ENCODE data around the gene DYDC1. TPM values are rescaled to one million over a fixed set of nuclear protein-coding genes. Genes with fewer than 3 reads are reported as not detected.
"Not testable (repeated sequence)": the region's sequence is repeated elsewhere in the genome, so short reads cannot be mapped to it uniquely, and the experiment has no call there.

The DYDC1 gene
- total RNA-seq: not detected in 2 replicates

- no peak for DNase-seq (ENCODE audit: low read depth in 2 of 2)
Observed at GRCh38 chr10:80356563-80356988, at the start of gene DYDC1, which contains the start of gene DYDC2. DYDC1 (minus strand) TSS chr10:80356755; CDS start chr10:80352601, 4,154 bp downstream. DYDC2 (plus strand) TSS chr10:80356781; CDS start chr10:80362444, 5,663 bp downstream.

- DNase-seq (ENCODE audit: low read depth in 2 of 2): no peak
Observed at GRCh38 chr10:80406204-80406603, 49.6 kb upstream of the DYDC1 start.

- DNase-seq (ENCODE audit: low read depth in 2 of 2): no peak
Observed at GRCh38 chr10:80405626-80406025, 49.1 kb upstream of the DYDC1 start.

GRCh38 chr10:80405035-80405434 lies 48.5 kb upstream of the DYDC1 start:
- DNase-seq (ENCODE audit: low read depth in 2 of 2): no peak

- DNase-seq (ENCODE audit: low read depth in 2 of 2): peak in 1 of 2 donors; percentile 37
Observed at GRCh38 chr10:80400136-80400804, 43.7 kb upstream of the DYDC1 start.

- DNase-seq (ENCODE audit: low read depth in 2 of 2): no peak
Observed at GRCh38 chr10:80397014-80397413, 40.5 kb upstream of the DYDC1 start.

GRCh38 chr10:80394358-80394916 lies 37.9 kb upstream of the DYDC1 start:
- DNase-seq (ENCODE audit: low read depth in 2 of 2): no peak

GRCh38 chr10:80392250-80392649 lies 35.7 kb upstream of the DYDC1 start:
- DNase-seq (ENCODE audit: low read depth in 2 of 2): no peak

- no peak for DNase-seq (ENCODE audit: low read depth in 2 of 2)
Observed at GRCh38 chr10:80390740-80391139, 34.2 kb upstream of the DYDC1 start.

GRCh38 chr10:80382989-80383388 lies 26.4 kb upstream of the DYDC1 start:
- DNase-seq (ENCODE audit: low read depth in 2 of 2): peak; percentile 71 to 80

GRCh38 chr10:80380185-80380584 lies 23.6 kb upstream of the DYDC1 start:
- no peak for DNase-seq (ENCODE audit: low read depth in 2 of 2)

GRCh38 chr10:80379701-80380100 lies 23.1 kb upstream of the DYDC1 start:
- no peak for DNase-seq (ENCODE audit: low read depth in 2 of 2)

- DNase-seq (ENCODE audit: low read depth in 2 of 2): no peak
Observed at GRCh38 chr10:80373502-80373901, 16.9 kb upstream of the DYDC1 start.

- no peak for DNase-seq (ENCODE audit: low read depth in 2 of 2)
Observed at GRCh38 chr10:80372675-80373074, 16.1 kb upstream of the DYDC1 start.

GRCh38 chr10:80371467-80371866 lies 14.9 kb upstream of the DYDC1 start:
- no peak for DNase-seq (ENCODE audit: low read depth in 2 of 2)

- DNase-seq (ENCODE audit: low read depth in 2 of 2): no peak
Observed at GRCh38 chr10:80365510-80365909, 9.0 kb upstream of the DYDC1 start.

- no peak for DNase-seq (ENCODE audit: low read depth in 2 of 2)
Observed at GRCh38 chr10:80359644-80360043, 3.1 kb upstream of the DYDC1 start.

- DNase-seq (ENCODE audit: low read depth in 2 of 2): not testable (repeated sequence)
Observed at GRCh38 chr10:80358925-80359324, 2.4 kb upstream of the DYDC1 start.

GRCh38 chr10:80357851-80358125 lies 1.2 kb upstream of the DYDC1 start:
- DNase-seq (ENCODE audit: low read depth in 2 of 2): no peak

- no peak for DNase-seq (ENCODE audit: low read depth in 2 of 2)
Observed at GRCh38 chr10:80356989-80357850, 665 bp upstream of the DYDC1 start.

GRCh38 chr10:80351220-80351619 lies 5.3 kb downstream of the DYDC1 start:
- DNase-seq (ENCODE audit: low read depth in 2 of 2): no peak

- DNase-seq (ENCODE audit: low read depth in 2 of 2): no peak
Observed at GRCh38 chr10:80350251-80350650, 6.3 kb downstream of the DYDC1 start.

GRCh38 chr10:80344912-80345311 lies 11.6 kb downstream of the DYDC1 start:
- no peak for DNase-seq (ENCODE audit: low read depth in 2 of 2)

All from lung microvascular endothelial cell (primary cell).